Liver (tissue), 9 donors: ENCODE results near the gene ASXL1. TPM values are rescaled to one million over a fixed set of nuclear protein-coding genes. Genes with fewer than 3 reads are reported as not detected.
A peak's percentile ranks its signal among the peaks of the same experiment; 100 is the strongest.

Experiments used
- DNase-seq: peaks from one replicate; pipeline ENCODE4 v3.0.0-alpha.2; 2017; ENCODE audit warnings: low spot score
- H3K27ac ChIP-seq, 2 donors: one replicate each; pipeline ENCODE4 v1.7.0; 2013; ENCODE audit warnings: inconsistent platforms in 2 of 2, low read length in 2 of 2, control low read depth in 1 of 2, low read depth in 1 of 2, mild to moderate bottlenecking in 1 of 2
- H3K27me3 ChIP-seq, 4 donors: one replicate each; pipeline versions ENCODE4 v1.6.1 to v1.7.0; 2013; ENCODE audit warnings: low read length in 3 of 4, inconsistent platforms in 1 of 4, mild to moderate bottlenecking in 1 of 4, moderate library complexity in 1 of 4; ENCODE audit not compliant: control insufficient read depth in 4 of 4, insufficient read depth in 4 of 4
- H3K36me3 ChIP-seq, 4 donors: one replicate each; pipeline versions ENCODE4 v1.6.1 to v1.7.0; 2013; ENCODE audit warnings: low read length in 3 of 4, mild to moderate bottlenecking in 3 of 4, low read depth in 1 of 4, moderate library complexity in 1 of 4; ENCODE audit not compliant: control insufficient read depth in 4 of 4, insufficient read depth in 3 of 4
- H3K4me1 ChIP-seq, 4 donors: one replicate each; pipeline versions ENCODE4 v1.6.1 to v1.7.0; 2013; ENCODE audit warnings: low read length in 3 of 4, mild to moderate bottlenecking in 3 of 4, moderate library complexity in 1 of 4; ENCODE audit not compliant: control insufficient read depth in 4 of 4, insufficient read depth in 4 of 4
- H3K4me3 ChIP-seq, 3 donors: one replicate each; pipeline versions ENCODE4 v1.6.1 to v1.7.0; 2013; ENCODE audit warnings: low read length in 3 of 3, control low read depth in 1 of 3, low read depth in 1 of 3, mild to moderate bottlenecking in 1 of 3
- H3K9ac ChIP-seq, 2 donors: one replicate each; pipeline ENCODE4 v1.7.0; 2013; ENCODE audit warnings: low read length in 2 of 2, mild to moderate bottlenecking in 2 of 2, moderate library complexity in 2 of 2, control low read depth in 1 of 2, low read depth in 1 of 2
- H3K9me3 ChIP-seq, 4 donors: one replicate each; pipeline versions ENCODE4 v1.6.1 to v1.7.0; 2013; ENCODE audit warnings: low read length in 3 of 4; ENCODE audit not compliant: control insufficient read depth in 4 of 4
- ATF3 ChIP-seq: IDR thresholded peaks from 2 replicates; pipeline ENCODE4 v1.6.1; 2016; ENCODE audit warnings: antibody characterized with exemption
- CTCF ChIP-seq: fragments of 150-350 bp; IDR thresholded peaks from 2 replicates; pipeline ENCODE4 v1.5.1; 2017; ENCODE audit warnings: improper control_type of control experiment, low read depth, low read length; ENCODE audit not compliant: missing input control
- EGR1 ChIP-seq, 2 donors: IDR thresholded peaks; 2 replicates each; pipeline ENCODE4 v1.6.1; 2016 to 2018; ENCODE audit warnings: antibody characterized with exemption in 2 of 2, low read depth in 2 of 2
- FOXA1 ChIP-seq: IDR thresholded peaks from 2 replicates; pipeline ENCODE4 v1.6.1; 2016; ENCODE audit warnings: antibody characterized with exemption
- FOXA2 ChIP-seq: IDR thresholded peaks from 2 replicates; pipeline ENCODE4 v1.6.1; 2016; ENCODE audit warnings: antibody characterized with exemption
- GABPA ChIP-seq, 2 donors: IDR thresholded peaks in 1 of 2; conservative IDR thresholded peaks in 1 of 2; 2 replicates each; pipeline ENCODE4 v1.6.1; 2016; ENCODE audit warnings: antibody characterized with exemption in 2 of 2, mild to moderate bottlenecking in 1 of 2, moderate library complexity in 1 of 2
- HNF4A ChIP-seq, 2 donors: conservative IDR thresholded peaks; 2 replicates each; pipeline ENCODE4 v1.6.1; 2016; ENCODE audit warnings: antibody characterized with exemption in 2 of 2, mild to moderate bottlenecking in 2 of 2
- HNF4G ChIP-seq: IDR thresholded peaks from 2 replicates; pipeline ENCODE4 v1.6.1; 2016; ENCODE audit warnings: antibody characterized with exemption
- JUND ChIP-seq, 2 donors: IDR thresholded peaks; 2 replicates each; pipeline ENCODE4 v1.6.1; 2016; ENCODE audit warnings: antibody characterized with exemption in 2 of 2
- NR2F2 ChIP-seq: IDR thresholded peaks from 2 replicates; pipeline ENCODE4 v1.6.1; 2016; ENCODE audit warnings: antibody characterized with exemption
- RAD21 ChIP-seq, 2 donors: IDR thresholded peaks; 2 replicates each; pipeline ENCODE4 v1.6.1; 2016; ENCODE audit warnings: antibody characterized with exemption in 2 of 2, mild to moderate bottlenecking in 2 of 2
- RXRA ChIP-seq, 2 donors: IDR thresholded peaks; 2 replicates each; pipeline ENCODE4 v1.6.1; 2017 to 2018; ENCODE audit warnings: antibody characterized with exemption in 2 of 2, mild to moderate bottlenecking in 1 of 2
- SP1 ChIP-seq: IDR thresholded peaks from 2 replicates; pipeline ENCODE4 v1.6.1; 2018; ENCODE audit warnings: antibody characterized with exemption, mild to moderate bottlenecking
- TAF1 ChIP-seq: conservative IDR thresholded peaks from 2 replicates; pipeline ENCODE4 v1.6.1; 2016; ENCODE audit warnings: antibody characterized with exemption, mild to moderate bottlenecking
- YY1 ChIP-seq: IDR thresholded peaks from 2 replicates; pipeline ENCODE4 v1.6.1; 2016; ENCODE audit warnings: antibody characterized with exemption, mild to moderate bottlenecking
- WGBS: extraction: QIAGEN DNeasy Blood & Tissue Kit; methylation state at CpG from one replicate; pipeline ENCODE4 v1.1.7; 2013; 5-methylcytosine and 5-hydroxymethylcytosine counted together
- polyA plus RNA-seq, 2 donors: library from polyadenylated mRNA; stranded (reverse) in 1 of 2; unstranded in 1 of 2; fragments of 200-250 nt in 1 of 2; fragments of >200 nt in 1 of 2; fragmentation: Nextera tagmentation in 1 of 2; extraction: Ambion mirVana in 1 of 2; gene quantifications; one replicate each; pipeline versions ENCODE4 v1.2.1 to v1.2.3, GENCODE V29; 2013 to 2015
- total RNA-seq, 2 donors: library from RNA; depleted of rRNA; stranded (reverse); fragments of >200 nt; gene quantifications; one replicate each; pipeline ENCODE4 v1.2.3, GENCODE V29; 2014
- TF ChIP-seq, protein P1 (sequence below): IDR thresholded peaks from 2 replicates; pipeline ENCODE4 v1.6.1; 2016; ENCODE audit warnings: antibody characterized with exemption
- TF ChIP-seq, protein P2 (sequence below): IDR thresholded peaks from 2 replicates; pipeline ENCODE4 v1.6.1; 2016; ENCODE audit warnings: antibody characterized with exemption, mild to moderate bottlenecking
- donor health status: healthy.
- donor health status: healthy.
- donor health status: healthy.
- donor health status: healthy.
- donor health status: healthy.

ASXL1 gene
- total and polyA plus RNA-seq, 4 donors, result 13.4 to 61.3 (median 24.5) TPM

GRCh38 chr20:32466739-32467505 lies 108.8 kb downstream of the ASXL1 start:
- peaks cover 20 to 34% (median 31%) of the 10 kb centered on the region in 4 donors for H3K4me1 ChIP-seq
- no peaks in the 10 kb centered on the region for H3K9me3 ChIP-seq
- 79% methylated on average over 16 of the region's 16 CpGs for WGBS
- TF ChIP-seq, protein P1, sequence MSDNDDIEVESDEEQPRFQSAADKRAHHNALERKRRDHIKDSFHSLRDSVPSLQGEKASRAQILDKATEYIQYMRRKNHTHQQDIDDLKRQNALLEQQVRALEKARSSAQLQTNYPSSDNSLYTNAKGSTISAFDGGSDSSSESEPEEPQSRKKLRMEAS, result no peak
- TF ChIP-seq EGR1 (IDR thresholded peaks at IDR 0.05; ENCODE audit: low read depth in 2 of 2) (no peak), TAF1 (no peak), HNF4G (no peak), CTCF (no peak), FOXA1 (no peak), RXRA (IDR thresholded peaks at IDR 0.05) (no peak), JUND (IDR thresholded peaks at IDR 0.05) (no peak), FOXA2 (no peak), GABPA (IDR thresholded peaks at IDR 0.05 in 1 of 2, conservative IDR thresholded peaks at IDR 0.05 in 1 of 2) (no peak), SP1 (no peak), RAD21 (IDR thresholded peaks at IDR 0.05) (no peak), ATF3 (no peak), HNF4A (conservative IDR thresholded peaks at IDR 0.05) (no peak), YY1 (no peak), NR2F2 (no peak)
- TF ChIP-seq, protein P2, sequence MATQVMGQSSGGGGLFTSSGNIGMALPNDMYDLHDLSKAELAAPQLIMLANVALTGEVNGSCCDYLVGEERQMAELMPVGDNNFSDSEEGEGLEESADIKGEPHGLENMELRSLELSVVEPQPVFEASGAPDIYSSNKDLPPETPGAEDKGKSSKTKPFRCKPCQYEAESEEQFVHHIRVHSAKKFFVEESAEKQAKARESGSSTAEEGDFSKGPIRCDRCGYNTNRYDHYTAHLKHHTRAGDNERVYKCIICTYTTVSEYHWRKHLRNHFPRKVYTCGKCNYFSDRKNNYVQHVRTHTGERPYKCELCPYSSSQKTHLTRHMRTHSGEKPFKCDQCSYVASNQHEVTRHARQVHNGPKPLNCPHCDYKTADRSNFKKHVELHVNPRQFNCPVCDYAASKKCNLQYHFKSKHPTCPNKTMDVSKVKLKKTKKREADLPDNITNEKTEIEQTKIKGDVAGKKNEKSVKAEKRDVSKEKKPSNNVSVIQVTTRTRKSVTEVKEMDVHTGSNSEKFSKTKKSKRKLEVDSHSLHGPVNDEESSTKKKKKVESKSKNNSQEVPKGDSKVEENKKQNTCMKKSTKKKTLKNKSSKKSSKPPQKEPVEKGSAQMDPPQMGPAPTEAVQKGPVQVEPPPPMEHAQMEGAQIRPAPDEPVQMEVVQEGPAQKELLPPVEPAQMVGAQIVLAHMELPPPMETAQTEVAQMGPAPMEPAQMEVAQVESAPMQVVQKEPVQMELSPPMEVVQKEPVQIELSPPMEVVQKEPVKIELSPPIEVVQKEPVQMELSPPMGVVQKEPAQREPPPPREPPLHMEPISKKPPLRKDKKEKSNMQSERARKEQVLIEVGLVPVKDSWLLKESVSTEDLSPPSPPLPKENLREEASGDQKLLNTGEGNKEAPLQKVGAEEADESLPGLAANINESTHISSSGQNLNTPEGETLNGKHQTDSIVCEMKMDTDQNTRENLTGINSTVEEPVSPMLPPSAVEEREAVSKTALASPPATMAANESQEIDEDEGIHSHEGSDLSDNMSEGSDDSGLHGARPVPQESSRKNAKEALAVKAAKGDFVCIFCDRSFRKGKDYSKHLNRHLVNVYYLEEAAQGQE, result no peak
- no peaks in the 10 kb centered on the region for H3K36me3 ChIP-seq
- no peaks in the 10 kb centered on the region for H3K27me3 ChIP-seq
- H3K4me3 ChIP-seq, result no peak overlapping the region
- DNase-seq, result no peak
- H3K9ac ChIP-seq, result no peak overlapping the region
- peak overlapping the region; percentile 3 to 84 for H3K27ac ChIP-seq
